ENCODE measurements around the gene ARHGEF17. TPM values are rescaled to one million over a fixed set of nuclear protein-coding genes. Genes with fewer than 3 reads are reported as not detected.

The ARHGEF17 gene
- total and polyA plus RNA-seq, 2 of the 13 experiments (the other 11 are each of a cell fraction or from before 2014, with no cell fraction given) = 10.7 to 28.8 TPM

GRCh38 chr11:73308961-73309919, 1.2 kb downstream of the ARHGEF17 start (continued):
- no peak for TF ChIP-seq PAWR (CRISPR knock-in tag; IDR thresholded peaks at IDR 0.05; ENCODE audit: borderline replicate concordance)
- TF ChIP-seq, protein P1, sequence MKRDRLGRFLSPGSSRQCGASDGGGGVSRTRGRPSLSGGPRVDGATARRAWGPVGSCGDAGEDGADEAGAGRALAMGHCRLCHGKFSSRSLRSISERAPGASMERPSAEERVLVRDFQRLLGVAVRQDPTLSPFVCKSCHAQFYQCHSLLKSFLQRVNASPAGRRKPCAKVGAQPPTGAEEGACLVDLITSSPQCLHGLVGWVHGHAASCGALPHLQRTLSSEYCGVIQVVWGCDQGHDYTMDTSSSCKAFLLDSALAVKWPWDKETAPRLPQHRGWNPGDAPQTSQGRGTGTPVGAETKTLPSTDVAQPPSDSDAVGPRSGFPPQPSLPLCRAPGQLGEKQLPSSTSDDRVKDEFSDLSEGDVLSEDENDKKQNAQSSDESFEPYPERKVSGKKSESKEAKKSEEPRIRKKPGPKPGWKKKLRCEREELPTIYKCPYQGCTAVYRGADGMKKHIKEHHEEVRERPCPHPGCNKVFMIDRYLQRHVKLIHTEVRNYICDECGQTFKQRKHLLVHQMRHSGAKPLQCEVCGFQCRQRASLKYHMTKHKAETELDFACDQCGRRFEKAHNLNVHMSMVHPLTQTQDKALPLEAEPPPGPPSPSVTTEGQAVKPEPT (CRISPR knock-in tag; IDR thresholded peaks at IDR 0.05; ENCODE audit: low read depth) = no peak
- no peak for TF ChIP-seq ZNF274 (CRISPR knock-in tag; IDR thresholded peaks at IDR 0.05)
- no peak for TF ChIP-seq MBNL3 (CRISPR knock-in tag; conservative IDR thresholded peaks at IDR 0.05)
- TF ChIP-seq, protein P2, sequence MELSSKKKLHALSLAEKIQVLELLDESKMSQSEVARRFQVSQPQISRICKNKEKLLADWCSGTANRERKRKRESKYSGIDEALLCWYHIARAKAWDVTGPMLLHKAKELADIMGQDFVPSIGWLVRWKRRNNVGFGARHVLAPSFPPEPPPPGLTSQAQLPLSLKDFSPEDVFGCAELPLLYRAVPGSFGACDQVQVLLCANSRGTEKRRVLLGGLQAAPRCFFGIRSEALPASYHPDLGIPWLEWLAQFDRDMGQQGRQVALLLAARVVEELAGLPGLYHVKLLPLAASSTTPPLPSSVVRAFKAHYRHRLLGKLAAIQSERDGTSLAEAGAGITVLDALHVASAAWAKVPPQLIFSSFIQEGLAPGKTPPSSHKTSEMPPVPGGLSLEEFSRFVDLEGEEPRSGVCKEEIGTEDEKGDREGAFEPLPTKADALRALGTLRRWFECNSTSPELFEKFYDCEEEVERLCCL (CRISPR knock-in tag; IDR thresholded peaks at IDR 0.05; ENCODE audit: borderline replicate concordance) = no peak; the same call in 1 of the 2 replicates
- TF ChIP-seq DNMT3B (CRISPR knock-in tag; conservative IDR thresholded peaks at IDR 0.05) = no peak; the same call in 1 of the 2 replicates
- TF ChIP-seq, protein P3, sequence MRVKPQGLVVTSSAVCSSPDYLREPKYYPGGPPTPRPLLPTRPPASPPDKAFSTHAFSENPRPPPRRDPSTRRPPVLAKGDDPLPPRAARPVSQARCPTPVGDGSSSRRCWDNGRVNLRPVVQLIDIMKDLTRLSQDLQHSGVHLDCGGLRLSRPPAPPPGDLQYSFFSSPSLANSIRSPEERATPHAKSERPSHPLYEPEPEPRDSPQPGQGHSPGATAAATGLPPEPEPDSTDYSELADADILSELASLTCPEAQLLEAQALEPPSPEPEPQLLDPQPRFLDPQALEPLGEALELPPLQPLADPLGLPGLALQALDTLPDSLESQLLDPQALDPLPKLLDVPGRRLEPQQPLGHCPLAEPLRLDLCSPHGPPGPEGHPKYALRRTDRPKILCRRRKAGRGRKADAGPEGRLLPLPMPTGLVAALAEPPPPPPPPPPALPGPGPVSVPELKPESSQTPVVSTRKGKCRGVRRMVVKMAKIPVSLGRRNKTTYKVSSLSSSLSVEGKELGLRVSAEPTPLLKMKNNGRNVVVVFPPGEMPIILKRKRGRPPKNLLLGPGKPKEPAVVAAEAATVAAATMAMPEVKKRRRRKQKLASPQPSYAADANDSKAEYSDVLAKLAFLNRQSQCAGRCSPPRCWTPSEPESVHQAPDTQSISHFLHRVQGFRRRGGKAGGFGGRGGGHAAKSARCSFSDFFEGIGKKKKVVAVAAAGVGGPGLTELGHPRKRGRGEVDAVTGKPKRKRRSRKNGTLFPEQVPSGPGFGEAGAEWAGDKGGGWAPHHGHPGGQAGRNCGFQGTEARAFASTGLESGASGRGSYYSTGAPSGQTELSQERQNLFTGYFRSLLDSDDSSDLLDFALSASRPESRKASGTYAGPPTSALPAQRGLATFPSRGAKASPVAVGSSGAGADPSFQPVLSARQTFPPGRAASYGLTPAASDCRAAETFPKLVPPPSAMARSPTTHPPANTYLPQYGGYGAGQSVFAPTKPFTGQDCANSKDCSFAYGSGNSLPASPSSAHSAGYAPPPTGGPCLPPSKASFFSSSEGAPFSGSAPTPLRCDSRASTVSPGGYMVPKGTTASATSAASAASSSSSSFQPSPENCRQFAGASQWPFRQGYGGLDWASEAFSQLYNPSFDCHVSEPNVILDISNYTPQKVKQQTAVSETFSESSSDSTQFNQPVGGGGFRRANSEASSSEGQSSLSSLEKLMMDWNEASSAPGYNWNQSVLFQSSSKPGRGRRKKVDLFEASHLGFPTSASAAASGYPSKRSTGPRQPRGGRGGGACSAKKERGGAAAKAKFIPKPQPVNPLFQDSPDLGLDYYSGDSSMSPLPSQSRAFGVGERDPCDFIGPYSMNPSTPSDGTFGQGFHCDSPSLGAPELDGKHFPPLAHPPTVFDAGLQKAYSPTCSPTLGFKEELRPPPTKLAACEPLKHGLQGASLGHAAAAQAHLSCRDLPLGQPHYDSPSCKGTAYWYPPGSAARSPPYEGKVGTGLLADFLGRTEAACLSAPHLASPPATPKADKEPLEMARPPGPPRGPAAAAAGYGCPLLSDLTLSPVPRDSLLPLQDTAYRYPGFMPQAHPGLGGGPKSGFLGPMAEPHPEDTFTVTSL (CRISPR knock-in tag; IDR thresholded peaks at IDR 0.05; ENCODE audit: borderline replicate concordance) = peak; percentile 61; the same call in 1 of the 2 replicates
- no peak for TF ChIP-seq ZZZ3 (CRISPR knock-in tag; IDR thresholded peaks at IDR 0.05; ENCODE audit: borderline replicate concordance)
- TF ChIP-seq ZNF644 (CRISPR knock-in tag; IDR thresholded peaks at IDR 0.05; ENCODE audit: low read depth) = 0 out of 2 replicates have a peak, but pooled peaks have one; percentile 21
- TF ChIP-seq MEIS1 (CRISPR knock-in tag; IDR thresholded peaks at IDR 0.05; ENCODE audit: borderline replicate concordance) = no peak
- TF ChIP-seq ZBTB1 (CRISPR knock-in tag; IDR thresholded peaks at IDR 0.05; ENCODE audit: borderline replicate concordance) = no peak
- no peak for TF ChIP-seq TBX3 (IDR thresholded peaks at IDR 0.05; ENCODE audit: borderline replicate concordance)
- TF ChIP-seq U2AF2 (IDR thresholded peaks at IDR 0.05; ENCODE audit: low read depth, low read length) = no peak
- TF ChIP-seq HNRNPH1 (optimal IDR thresholded peaks at IDR 0.05; ENCODE audit: low read depth, low read length) = no peak
- no peak; the same call in 1 of the 2 replicates for TF ChIP-seq ZSCAN25 (CRISPR knock-in tag; IDR thresholded peaks at IDR 0.05)
- peak; percentile 78; the same call in 1 of the 2 replicates for TF ChIP-seq ZNF264 (CRISPR knock-in tag; IDR thresholded peaks at IDR 0.05)
- no peak for TF ChIP-seq MBD4 (IDR thresholded peaks at IDR 0.05; ENCODE audit: borderline replicate concordance, low read length)

Data from HepG2 (cell line).